Measurements from ENCODE around the gene ZCCHC7.

DNA sequence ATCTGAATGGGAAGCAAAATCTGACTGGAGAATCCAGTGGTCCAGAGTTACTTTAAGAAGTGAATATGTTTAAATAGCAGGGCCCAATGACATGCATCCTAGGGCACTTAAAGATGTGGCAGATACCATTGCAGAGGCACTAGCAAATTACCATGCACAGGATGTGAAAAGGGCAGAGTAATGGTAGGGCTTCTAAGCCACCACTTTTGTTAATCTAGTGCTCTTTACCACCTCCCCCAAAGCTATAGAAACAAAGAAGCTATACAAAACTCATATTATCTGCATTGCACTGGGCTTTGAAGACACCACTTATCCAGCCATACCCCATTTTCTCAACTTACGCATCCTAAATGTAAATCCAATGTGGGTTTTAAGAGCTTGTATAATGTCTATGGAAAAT lies 81.2 kb downstream of the ZCCHC7 start:
- TF ChIP-seq, protein P1, sequence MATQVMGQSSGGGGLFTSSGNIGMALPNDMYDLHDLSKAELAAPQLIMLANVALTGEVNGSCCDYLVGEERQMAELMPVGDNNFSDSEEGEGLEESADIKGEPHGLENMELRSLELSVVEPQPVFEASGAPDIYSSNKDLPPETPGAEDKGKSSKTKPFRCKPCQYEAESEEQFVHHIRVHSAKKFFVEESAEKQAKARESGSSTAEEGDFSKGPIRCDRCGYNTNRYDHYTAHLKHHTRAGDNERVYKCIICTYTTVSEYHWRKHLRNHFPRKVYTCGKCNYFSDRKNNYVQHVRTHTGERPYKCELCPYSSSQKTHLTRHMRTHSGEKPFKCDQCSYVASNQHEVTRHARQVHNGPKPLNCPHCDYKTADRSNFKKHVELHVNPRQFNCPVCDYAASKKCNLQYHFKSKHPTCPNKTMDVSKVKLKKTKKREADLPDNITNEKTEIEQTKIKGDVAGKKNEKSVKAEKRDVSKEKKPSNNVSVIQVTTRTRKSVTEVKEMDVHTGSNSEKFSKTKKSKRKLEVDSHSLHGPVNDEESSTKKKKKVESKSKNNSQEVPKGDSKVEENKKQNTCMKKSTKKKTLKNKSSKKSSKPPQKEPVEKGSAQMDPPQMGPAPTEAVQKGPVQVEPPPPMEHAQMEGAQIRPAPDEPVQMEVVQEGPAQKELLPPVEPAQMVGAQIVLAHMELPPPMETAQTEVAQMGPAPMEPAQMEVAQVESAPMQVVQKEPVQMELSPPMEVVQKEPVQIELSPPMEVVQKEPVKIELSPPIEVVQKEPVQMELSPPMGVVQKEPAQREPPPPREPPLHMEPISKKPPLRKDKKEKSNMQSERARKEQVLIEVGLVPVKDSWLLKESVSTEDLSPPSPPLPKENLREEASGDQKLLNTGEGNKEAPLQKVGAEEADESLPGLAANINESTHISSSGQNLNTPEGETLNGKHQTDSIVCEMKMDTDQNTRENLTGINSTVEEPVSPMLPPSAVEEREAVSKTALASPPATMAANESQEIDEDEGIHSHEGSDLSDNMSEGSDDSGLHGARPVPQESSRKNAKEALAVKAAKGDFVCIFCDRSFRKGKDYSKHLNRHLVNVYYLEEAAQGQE (IDR thresholded peaks at IDR 0.05; ENCODE audit: insufficient read depth in 1 of 2, low read depth in 2 of 2, low read length in 2 of 2) = no peak
- no peak for TF ChIP-seq TAF1 (IDR thresholded peaks at IDR 0.05; ENCODE audit: borderline replicate concordance, insufficient read depth, low read length)

Data from PFSK-1 (cell line).